ENCODE data around the gene TBC1D16.
A peak's percentile ranks its signal among the peaks of the same experiment; 100 is the strongest.

The TBC1D16 gene

DNA sequence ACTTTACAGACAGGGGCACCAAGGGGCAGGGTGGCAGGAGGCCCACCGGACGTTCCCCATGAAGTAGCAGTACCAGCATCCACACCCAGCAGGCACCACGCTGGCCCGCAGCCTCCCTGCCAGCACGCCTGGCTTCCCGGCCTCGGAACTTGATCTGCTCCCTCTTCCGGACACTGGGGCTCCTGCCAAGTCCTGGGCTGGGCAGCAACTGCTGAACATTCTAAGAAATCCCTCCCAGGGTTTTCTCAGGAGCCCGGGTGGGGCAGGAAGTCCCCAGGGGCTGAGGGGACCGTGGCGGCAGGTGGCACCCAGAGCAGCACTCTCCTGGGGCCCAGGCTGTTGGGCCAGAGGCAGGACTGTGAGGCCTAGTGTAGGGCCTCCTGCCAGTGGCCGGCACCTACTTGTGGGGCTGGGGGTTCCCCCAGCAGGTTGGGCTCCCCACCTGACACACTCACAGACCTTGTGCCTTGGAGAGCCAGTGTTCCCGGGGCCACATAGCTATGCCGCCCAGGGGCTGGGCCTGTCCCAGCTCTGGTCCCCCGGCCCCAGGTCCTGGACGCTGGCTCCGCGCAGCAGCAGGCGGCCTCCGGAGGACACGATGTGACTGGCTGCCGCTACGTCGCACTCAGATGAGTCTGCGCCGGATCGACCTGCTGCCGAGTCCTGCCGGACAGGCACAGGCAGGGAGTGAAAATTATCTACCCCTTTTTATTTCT, 110.3 kb downstream of the TBC1D16 start:
- TF ChIP-seq POLR2A (IDR thresholded peaks at IDR 0.05; ENCODE audit: low read depth, low read length) = no peak
- peak; percentile 83 for DNase-seq (ENCODE audit: insufficient read length, low spot score)
- FAIRE-seq = no peak

DNA sequence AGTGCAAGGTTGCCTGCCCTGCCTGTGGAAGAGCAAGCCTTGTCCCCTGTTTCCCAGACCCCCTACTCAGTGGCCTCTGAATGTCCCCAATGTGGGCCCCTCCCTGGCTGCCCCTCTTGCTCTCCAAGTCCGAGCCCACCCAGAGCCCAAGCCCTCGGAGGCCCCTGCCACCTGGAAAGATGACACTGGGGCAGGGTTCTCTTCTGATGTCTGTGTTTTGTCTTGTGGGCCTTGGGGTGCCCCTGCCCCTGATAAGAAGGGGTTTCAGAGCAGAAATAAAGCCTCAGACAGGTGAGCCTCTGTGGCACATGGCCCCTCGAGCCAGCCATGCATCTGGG, 111.1 kb downstream of the TBC1D16 start:
- no peak for TF ChIP-seq POLR2A (IDR thresholded peaks at IDR 0.05; ENCODE audit: low read depth, low read length)
- no peak for DNase-seq (ENCODE audit: insufficient read length, low spot score)
- FAIRE-seq = no peak

DNA sequence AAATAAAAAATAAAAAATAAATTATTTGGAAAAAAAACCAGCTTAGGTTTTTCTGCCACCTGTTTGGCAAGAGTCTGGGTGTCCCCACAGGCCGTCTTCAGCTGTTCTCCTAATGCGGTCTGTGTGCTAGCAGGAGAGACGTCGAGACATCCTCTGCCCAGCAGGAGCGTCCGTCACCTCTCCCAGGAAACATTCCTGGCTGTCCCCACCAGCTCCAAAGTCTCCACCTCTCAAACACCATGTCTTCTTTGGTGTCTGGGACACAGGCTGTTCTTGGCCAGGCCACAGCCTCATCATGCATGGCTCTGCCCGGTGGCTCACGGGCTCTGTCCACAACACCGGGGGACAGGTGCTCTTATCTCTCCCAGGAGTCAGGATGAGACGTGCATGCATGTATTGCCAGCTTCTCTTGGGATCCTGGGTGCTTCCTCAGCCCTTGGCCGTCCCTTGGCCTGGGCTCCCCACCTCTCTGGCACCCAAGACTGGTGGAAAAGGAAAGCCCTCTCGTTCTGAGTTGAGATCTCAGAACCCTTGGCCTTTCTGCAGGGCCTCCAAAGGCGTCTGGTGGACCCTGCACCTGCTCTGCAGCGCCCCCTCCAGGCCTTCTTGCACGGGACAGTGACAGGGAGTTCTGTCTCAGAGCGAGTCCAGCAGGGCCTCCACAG, 111.6 kb downstream of the TBC1D16 start:
- no peak for FAIRE-seq
- DNase-seq (ENCODE audit: insufficient read length, low spot score) = peak; percentile 82
- TF ChIP-seq POLR2A (IDR thresholded peaks at IDR 0.05; ENCODE audit: low read depth, low read length) = no peak

DNA sequence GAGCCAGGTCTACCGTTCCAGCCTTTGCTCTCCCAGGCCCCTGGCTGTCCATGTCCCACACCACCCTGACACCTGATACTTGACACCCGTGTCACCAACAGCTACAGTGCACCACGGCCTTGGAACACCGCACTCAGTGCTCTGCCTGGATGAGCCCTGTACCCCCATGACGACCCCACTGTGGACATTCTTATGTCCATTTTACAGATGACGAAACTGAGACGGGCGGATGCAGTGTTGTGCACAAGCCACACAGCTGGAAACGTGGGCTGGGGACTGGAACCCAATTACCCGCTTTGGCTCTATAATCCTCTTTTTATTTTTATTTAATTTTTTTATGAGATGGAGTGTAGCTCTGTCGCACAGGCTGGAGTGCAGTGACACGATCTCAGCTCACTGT, 112.9 kb downstream of the TBC1D16 start:
- FAIRE-seq = no peak
- DNase-seq (ENCODE audit: insufficient read length, low spot score) = no peak
- no peak for TF ChIP-seq POLR2A (IDR thresholded peaks at IDR 0.05; ENCODE audit: low read depth, low read length)

DNA sequence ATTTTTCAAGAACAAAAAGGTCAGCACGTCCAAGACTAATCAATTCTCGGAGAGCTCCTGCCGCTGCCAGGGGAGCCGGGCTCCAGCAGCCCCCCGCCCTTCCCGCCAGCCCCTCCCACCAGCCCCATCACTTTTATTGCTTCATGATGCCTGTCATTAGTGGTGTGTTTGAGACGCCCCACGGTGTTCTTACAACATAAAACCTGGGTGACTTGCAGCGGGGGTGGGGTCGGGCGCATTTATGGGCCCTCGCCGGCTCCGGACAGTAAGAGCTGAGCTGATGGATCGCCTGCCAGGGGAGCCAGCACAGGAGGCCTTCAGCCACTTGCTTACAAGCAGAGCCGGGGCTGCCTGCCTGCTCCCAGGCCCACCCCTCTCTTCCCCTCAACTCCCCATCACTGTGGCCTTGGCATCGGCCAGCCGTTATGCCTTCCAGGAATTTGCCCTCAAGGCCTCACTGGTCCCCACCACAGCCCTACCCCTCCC, 113.5 kb downstream of the TBC1D16 start:
- DNase-seq (ENCODE audit: insufficient read length, low spot score) (no peak), FAIRE-seq (no peak)
- TF ChIP-seq POLR2A (IDR thresholded peaks at IDR 0.05; ENCODE audit: low read depth, low read length) = no peak

DNA sequence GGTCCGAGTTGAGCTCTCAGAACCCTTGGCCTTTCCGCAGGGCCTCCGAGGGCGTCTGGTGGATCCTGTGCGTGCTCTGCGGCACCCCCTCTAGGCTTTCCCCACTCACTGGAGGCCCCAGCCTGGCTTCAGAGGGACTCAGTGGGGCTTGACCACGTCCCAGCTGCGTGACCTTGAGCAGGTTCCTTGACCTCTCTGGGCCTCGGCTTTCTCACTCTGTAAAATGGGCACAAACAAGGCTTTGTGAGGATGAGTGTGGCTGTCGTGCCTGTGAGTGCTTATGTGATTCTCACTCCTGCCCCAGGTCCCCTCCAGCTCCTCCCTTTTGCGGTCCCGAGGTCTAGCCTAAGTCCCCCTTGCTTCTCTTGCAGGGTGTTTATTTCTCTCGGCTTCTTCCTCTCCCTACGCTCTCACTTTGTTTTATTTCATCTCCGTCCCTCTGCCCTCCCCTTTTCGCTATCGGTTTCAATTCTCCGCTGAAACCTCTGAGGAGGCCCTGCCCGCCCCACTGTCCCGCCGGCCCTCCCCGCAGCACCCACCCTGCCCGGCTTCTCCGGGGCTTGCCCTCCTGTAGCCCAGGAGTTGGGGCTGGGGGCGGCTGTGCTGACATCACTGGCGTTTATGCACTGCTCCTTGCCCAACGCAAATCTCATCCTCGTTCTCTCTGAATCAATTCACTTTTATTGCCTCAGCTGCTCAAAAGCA, 114.1 kb downstream of the TBC1D16 start:
- FAIRE-seq (no peak), DNase-seq (ENCODE audit: insufficient read length, low spot score) (no peak)
- TF ChIP-seq POLR2A (IDR thresholded peaks at IDR 0.05; ENCODE audit: low read depth, low read length) = no peak

DNA sequence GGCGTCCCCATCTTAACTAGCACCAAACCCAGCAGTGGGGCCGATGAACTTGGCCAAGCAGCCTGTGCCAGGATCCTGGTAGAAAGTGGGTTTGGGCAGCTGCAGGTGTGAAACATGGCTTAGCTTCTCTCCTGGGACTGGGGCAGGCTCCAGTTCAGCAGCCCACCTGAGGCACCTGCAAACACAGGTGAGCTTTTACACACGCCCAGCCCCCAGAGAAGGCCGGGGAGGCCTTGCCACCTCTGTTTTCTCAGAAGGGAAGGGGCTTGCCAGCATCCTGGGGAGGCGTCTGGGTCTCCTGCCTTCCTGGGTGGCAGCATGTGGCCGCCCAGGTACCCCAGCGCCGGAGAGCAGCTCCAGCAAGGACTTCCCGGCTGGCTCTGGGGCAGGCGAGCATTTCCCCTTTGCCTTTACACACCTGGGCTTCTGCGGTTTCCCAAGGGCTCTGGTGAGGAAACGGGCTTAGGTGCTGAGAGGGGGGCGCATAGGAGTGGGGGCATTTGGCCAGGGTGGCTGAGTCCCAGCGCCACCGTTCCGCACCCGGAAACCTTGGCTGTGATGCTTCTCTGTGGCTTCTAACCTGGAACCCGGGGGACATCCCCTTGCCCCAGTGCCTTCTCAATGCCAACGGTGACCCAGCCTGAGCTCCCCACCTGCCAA, 114.8 kb downstream of the TBC1D16 start:
- DNase-seq (ENCODE audit: insufficient read length, low spot score) (no peak), FAIRE-seq (no peak)
- TF ChIP-seq POLR2A (IDR thresholded peaks at IDR 0.05; ENCODE audit: low read depth, low read length) = no peak

DNA sequence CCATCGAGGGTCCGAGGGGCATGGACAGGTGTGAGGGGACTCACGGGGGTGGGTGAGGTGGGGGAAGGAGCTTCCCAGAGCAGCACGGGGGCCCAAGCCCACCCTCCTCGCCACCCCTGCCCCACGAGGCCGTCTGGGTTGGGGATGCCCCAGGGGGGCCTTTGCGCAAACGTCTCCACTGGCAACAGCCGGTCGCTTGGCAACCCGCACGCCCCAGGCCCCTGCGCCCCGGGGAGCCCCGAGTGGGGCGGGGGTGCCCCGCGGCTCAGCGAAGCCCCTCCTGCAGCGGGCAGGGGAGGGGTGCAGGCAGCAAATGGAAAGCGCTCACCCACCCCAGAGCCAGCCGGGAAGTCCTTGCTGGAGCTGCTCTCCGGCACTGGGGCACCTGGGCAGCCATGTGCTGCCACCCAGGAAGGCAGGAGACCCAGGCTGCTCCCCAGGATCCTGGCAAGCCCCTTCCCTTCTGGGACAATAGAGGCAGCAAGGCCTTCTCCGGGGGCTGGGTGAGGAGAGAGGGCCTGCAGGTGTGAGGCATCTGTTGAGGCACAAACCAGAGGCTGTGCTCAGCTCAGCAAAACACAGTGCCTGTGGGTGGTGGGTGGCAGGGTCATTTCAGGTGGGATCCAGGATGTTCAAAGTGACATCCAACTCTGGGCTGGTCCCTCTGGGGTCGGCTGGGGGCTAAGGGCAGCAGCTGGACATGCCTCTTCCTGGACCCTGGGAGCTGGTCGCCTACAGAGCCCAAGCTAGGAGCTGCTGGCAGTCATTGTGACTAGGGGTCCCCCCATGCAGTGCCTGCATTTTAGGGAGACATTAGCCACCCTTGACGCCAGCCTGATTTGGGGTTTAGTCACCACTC, 115.6 kb downstream of the TBC1D16 start:
- DNase-seq (ENCODE audit: insufficient read length, low spot score) (no peak), FAIRE-seq (no peak)
- no peak for TF ChIP-seq POLR2A (IDR thresholded peaks at IDR 0.05; ENCODE audit: low read depth, low read length)

DNA sequence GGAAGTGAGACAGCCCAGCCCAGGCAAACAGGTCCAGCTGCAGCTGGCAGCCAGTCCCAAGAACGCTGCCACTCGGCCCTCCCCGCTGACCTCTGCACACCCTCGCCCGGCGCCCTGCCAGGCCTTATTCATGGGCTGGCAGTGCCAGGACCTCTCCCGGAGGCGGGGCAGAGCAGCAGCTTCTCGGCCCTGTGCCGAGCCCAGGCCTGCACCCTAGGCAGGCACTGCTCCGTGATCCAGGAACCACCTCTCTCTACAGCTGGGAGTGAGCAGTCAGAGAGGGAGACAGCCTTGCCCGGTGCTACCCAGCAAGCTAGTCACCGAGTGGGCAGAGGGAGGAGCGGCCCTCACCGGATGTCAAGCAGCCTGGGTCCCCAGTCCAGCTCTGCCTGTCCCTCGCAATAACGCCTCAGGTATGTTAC, 116.5 kb downstream of the TBC1D16 start:
- TF ChIP-seq POLR2A (IDR thresholded peaks at IDR 0.05; ENCODE audit: low read depth, low read length) = no peak
- FAIRE-seq = peak; percentile 50

DNA sequence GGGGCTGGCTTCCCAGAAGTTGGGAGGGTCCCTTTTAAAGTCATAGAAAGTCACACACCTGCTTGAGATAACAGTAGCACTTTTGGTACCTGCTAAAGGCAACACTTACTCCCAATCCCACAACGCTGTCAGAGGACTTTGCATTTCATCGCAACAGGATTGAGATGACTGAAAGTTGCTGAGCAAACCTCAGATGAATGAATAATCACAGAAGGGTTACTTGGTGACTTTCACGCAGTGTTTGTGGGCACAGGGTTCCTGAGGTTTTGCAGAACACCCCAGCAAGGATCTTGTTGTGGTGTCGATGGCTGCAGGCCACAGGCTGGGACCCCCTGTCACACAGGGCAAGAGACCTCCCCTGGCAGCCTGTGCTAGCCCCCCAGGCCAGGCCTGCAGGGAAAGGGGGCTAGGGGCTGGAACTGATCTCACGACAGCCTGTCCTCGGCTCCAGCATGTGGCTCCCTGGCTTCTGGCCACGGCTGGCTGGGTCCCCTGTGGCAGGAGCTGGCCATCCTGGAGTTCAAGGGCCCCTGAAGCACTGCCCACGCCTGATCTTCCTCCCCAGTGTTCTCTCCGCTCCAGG, 117.0 kb downstream of the TBC1D16 start:
- FAIRE-seq = no peak
- DNase-seq (ENCODE audit: insufficient read length, low spot score) = no peak
- no peak for TF ChIP-seq POLR2A (IDR thresholded peaks at IDR 0.05; ENCODE audit: low read depth, low read length)

More for the DNA sequence above, 116.5 kb downstream of the TBC1D16 start:
- DNase-seq (ENCODE audit: insufficient read length, low spot score) = peak; percentile 99

DNA sequence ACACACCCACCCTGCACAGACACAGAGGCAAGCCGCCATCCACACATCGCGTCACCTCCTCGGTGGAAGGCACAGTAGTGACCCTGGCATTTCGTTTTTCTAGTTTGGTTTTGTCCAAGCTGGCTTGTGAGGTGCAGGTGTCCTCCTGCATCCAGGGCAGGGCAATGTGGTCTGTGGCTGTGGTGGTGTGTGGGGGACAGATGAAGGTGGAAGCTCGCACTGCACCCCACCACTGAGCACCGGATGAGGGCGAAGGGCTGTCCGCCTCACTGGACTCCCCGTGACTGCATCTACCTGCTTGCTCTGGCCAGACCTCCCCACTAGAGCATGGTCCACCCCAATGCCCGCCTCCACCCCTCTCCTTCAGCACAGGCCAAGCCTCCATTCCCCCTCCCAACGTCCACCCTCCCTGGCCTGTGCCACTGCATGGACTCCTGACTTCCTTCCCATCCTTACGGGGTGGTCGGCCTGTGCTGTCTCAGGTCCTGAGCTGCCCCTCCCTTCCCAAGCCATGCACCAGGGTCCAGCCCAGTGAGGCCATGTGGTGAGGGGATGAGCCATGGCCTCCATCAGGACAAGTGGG, 117.7 kb downstream of the TBC1D16 start:
- no peak for FAIRE-seq
- TF ChIP-seq POLR2A (IDR thresholded peaks at IDR 0.05; ENCODE audit: low read depth, low read length) = no peak
- no peak for DNase-seq (ENCODE audit: insufficient read length, low spot score)

DNA sequence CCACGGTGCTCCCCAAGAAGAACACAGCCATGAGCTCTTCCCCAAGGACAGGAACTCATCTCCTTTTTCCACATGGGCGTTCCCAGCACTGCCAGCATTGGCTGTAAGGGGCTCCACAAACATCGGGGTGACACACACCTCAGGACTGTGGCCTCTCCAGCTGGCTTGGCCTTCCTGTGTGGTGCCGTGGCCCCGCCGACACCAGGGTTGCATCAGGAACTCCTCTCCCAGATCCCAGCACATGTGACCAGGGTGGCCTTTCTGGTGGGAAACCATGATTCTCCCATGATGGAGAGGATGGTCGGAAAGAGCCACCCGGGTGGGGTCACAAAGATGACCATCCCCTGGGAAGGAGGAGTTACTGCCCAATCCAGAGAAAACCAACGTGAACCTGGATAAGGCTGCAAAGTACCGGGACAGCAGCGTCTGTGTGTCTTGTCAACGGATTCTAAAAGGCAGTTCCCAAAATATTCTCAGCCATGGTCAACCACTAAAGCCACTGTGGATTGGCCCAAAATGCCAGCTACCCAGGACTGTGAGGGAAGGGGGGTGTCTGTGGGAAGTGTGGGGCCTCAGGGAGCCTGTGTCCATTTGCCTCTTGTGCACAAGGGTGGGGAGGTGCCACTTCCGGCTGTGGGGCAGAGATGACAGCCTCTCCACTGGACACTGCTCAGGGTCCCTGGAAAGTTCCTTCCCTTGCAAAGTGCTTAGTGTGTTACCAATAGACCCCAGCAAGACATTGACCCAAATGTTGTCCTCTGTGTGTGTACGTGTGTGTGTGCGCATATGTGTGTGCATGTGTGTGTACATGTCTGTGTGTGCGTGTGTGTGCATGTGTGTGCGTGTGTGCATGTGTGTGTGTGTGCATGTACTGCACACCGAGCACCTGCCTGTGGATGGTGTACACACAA, 118.4 kb downstream of the TBC1D16 start:
- FAIRE-seq = no peak
- no peak for DNase-seq (ENCODE audit: insufficient read length, low spot score)

More for the DNA sequence above, 118.4 kb downstream of the TBC1D16 start:
- no peak for TF ChIP-seq POLR2A (IDR thresholded peaks at IDR 0.05; ENCODE audit: low read depth, low read length)
